WTC11 (cell line): ENCODE results near the gene CTTNBP2.

ENCODE experiments used
- ATF1 ChIP-seq: sonication (generic); formaldehyde crosslinking; IDR thresholded peaks from 2 replicates; pipeline ENCODE4 v1.8.1; 2023; ENCODE audit warnings: mild to moderate bottlenecking, moderate library complexity, missing genetic modification reagents
- ATF2 ChIP-seq: sonication (generic); formaldehyde crosslinking; IDR thresholded peaks from 2 replicates; pipeline ENCODE4 v1.8.1; 2022; ENCODE audit warnings: low read depth, missing genetic modification reagents, borderline replicate concordance
- ATF6 ChIP-seq: sonication (generic); formaldehyde crosslinking; IDR thresholded peaks from 2 replicates; pipeline ENCODE4 v1.8.1; 2023; ENCODE audit warnings: mild to moderate bottlenecking, missing genetic modification reagents
- CTCF ChIP-seq: fragments of 200-600 bp; IDR thresholded peaks from 2 replicates; pipeline ENCODE4 v1.8.0; 2022; ENCODE audit warnings: antibody characterized with exemption
- MAX ChIP-seq: sonication (generic); formaldehyde crosslinking; IDR thresholded peaks from 2 replicates; pipeline ENCODE4 v1.8.0; 2022; ENCODE audit warnings: mild to moderate bottlenecking, missing genetic modification reagents
- PRDM15 ChIP-seq: sonication (generic); formaldehyde crosslinking; IDR thresholded peaks from 2 replicates; pipeline ENCODE4 v1.8.0; 2022; ENCODE audit warnings: missing genetic modification reagents
- SP1 ChIP-seq: sonication (generic); formaldehyde crosslinking; conservative IDR thresholded peaks from 2 replicates; pipeline ENCODE4 v1.8.1; 2022; ENCODE audit warnings: missing genetic modification reagents
- TEAD4 ChIP-seq: sonication (generic); formaldehyde crosslinking; IDR thresholded peaks from 2 replicates; pipeline ENCODE4 v1.8.0; 2022; ENCODE audit warnings: mild to moderate bottlenecking, missing genetic modification reagents
- TP53 ChIP-seq: sonication (generic); formaldehyde crosslinking; IDR thresholded peaks from 2 replicates; pipeline ENCODE4 v1.8.1; 2023; ENCODE audit warnings: mild to moderate bottlenecking, missing genetic modification reagents
- USF1 ChIP-seq: sonication (generic); formaldehyde crosslinking; IDR thresholded peaks from 2 replicates; pipeline ENCODE4 v1.8.0; 2022; ENCODE audit warnings: mild to moderate bottlenecking, missing genetic modification reagents
- USF2 ChIP-seq: sonication (generic); formaldehyde crosslinking; IDR thresholded peaks from 2 replicates; pipeline ENCODE4 v1.8.1; 2023; ENCODE audit warnings: mild to moderate bottlenecking, missing genetic modification reagents, moderate library complexity
- ZBTB43 ChIP-seq: sonication (generic); formaldehyde crosslinking; IDR thresholded peaks from 2 replicates; pipeline ENCODE4 v1.8.1; 2023; ENCODE audit warnings: mild to moderate bottlenecking, missing genetic modification reagents
- ZNF232 ChIP-seq: sonication (generic); formaldehyde crosslinking; IDR thresholded peaks from 2 replicates; pipeline ENCODE4 v1.8.0; 2022; ENCODE audit warnings: mild to moderate bottlenecking, missing genetic modification reagents
- ZSCAN18 ChIP-seq: fragments of 250-450 bp; sonication (Bioruptor Pico); IDR thresholded peaks from 2 replicates; pipeline ENCODE4 v2.1.2; 2022; ENCODE audit warnings: mild to moderate bottlenecking, moderate library complexity

GRCh38 chr7:117673367-117673766 is 199.9 kb downstream of the CTTNBP2 start:
- TF ChIP-seq TP53 (CRISPR knock-in tag) (no peak), MAX (peak; percentile 50), USF2 (no peak), SP1 (CRISPR knock-in tag) (no peak), ATF1 (CRISPR knock-in tag) (no peak), ATF6 (CRISPR knock-in tag) (no peak), CTCF (no peak), PRDM15 (CRISPR knock-in tag) (no peak), ZSCAN18 (CRISPR knock-in tag) (no peak), USF1 (CRISPR knock-in tag) (no peak), ZBTB43 (CRISPR knock-in tag) (no peak), ZNF232 (CRISPR knock-in tag) (no peak), TEAD4 (CRISPR knock-in tag) (no peak), ATF2 (CRISPR knock-in tag) (no peak)
